Endothelial cell of umbilical vein (primary cell): ENCODE results near the gene UTS2B. TPM values are rescaled to one million over a fixed set of nuclear protein-coding genes. Genes with fewer than 3 reads are reported as not detected.

Source experiments
- BruUV-seq: library from RNA; stranded (reverse); fragments of 400-500 nt; replicated peaks from 2 replicates; lab custom pipeline; 2021; lab: Mats Ljungman, UMichigan
- CTCF ChIA-PET: fragments of 300-600, 350-600 bp; sonication (Branson Sonifier 250); formaldehyde crosslinking; loops from one replicate; lab custom pipeline; 2021; ENCODE audit warnings: antibody characterized with exemption, inconsistent platforms; lab: Charles Lee
- POLR2A ChIA-PET: fragments of 300-600, 350-600 bp; sonication (Branson Sonifier 250); formaldehyde crosslinking; loops from one replicate; lab custom pipeline; 2021; ENCODE audit warnings: antibody characterized with exemption, inconsistent platforms; lab: Charles Lee
- DNase-seq: peaks from one replicate; pipeline ENCODE4 v3.0.0-alpha.2; 2011; ENCODE audit warnings: low read depth, low spot score
- FAIRE-seq: peaks from 2 replicates; lab custom pipeline; 2011; peaks lifted over from hg19 to GRCh38; lab: Jason Lieb, UNC
- H2AFZ ChIP-seq: 2 replicates; pipeline ENCODE4 v1.6.0; 2012; ENCODE audit warnings: low read depth, low read length, control low read depth, inconsistent platforms
- H3K27ac ChIP-seq: 2 replicates; pipeline ENCODE4 v1.5.1; 2011; ENCODE audit warnings: low read depth, mild to moderate bottlenecking, control low read depth, low read length, moderate library complexity; ENCODE audit not compliant: insufficient read depth
- H3K27me3 ChIP-seq, 2 experiments: 2 replicates each; pipeline versions ENCODE4 v1.6.0 to v1.6.1; 2011; ENCODE audit warnings: low read length in 2 of 2, mixed read lengths in 1 of 2; ENCODE audit not compliant: control insufficient read depth in 2 of 2, insufficient read depth in 2 of 2
- H3K36me3 ChIP-seq, 2 experiments: 2 replicates in 1 of 2; 3 replicates in 1 of 2; pipeline ENCODE4 v1.5.1; 2011; ENCODE audit warnings: low read length in 2 of 2, mild to moderate bottlenecking in 1 of 2, moderate library complexity in 1 of 2; ENCODE audit not compliant: control insufficient read depth in 2 of 2, insufficient read depth in 2 of 2; ENCODE audit errors: extremely low read depth in 1 of 2
- H3K4me1 ChIP-seq: 3 replicates; pipeline ENCODE4 v1.5.1; 2011; ENCODE audit warnings: mild to moderate bottlenecking, low read length; ENCODE audit not compliant: control insufficient read depth, insufficient read depth; ENCODE audit errors: extremely low read depth
- H3K4me2 ChIP-seq: 2 replicates; pipeline ENCODE4 v1.6.1; 2011; ENCODE audit warnings: low read length, control low read depth, mixed read lengths; ENCODE audit not compliant: insufficient read depth
- H3K4me3 ChIP-seq, 3 experiments: fragments of 200-600 bp in 1 of 3; sonication (generic), shearing (Covaris generic) in 1 of 3; replicated peaks in 1 of 3; 2 replicates each; pipeline ENCODE4 v1.5.1; 2011 to 2016; ENCODE audit warnings: control low read depth in 3 of 3, low read length in 3 of 3, mild to moderate bottlenecking in 2 of 3, inconsistent platforms in 1 of 3, low read depth in 1 of 3, moderate library complexity in 1 of 3; ENCODE audit not compliant: insufficient read depth in 1 of 3
- H3K79me2 ChIP-seq: 2 replicates; pipeline ENCODE4 v1.6.0; 2012; ENCODE audit warnings: low read length, inconsistent platforms; ENCODE audit not compliant: control insufficient read depth, insufficient read depth
- H3K9ac ChIP-seq: replicated peaks from 2 replicates; pipeline ENCODE3; 2011; ENCODE audit warnings: low read length, control low read depth; ENCODE audit not compliant: insufficient read depth; ENCODE audit errors: extremely low read depth
- H3K9me1 ChIP-seq: replicated peaks from 3 replicates; pipeline ENCODE4 v1.6.0; 2011; ENCODE audit warnings: mild to moderate bottlenecking, low read length; ENCODE audit not compliant: control insufficient read depth, insufficient read depth; ENCODE audit errors: extremely low read depth
- H3K9me3 ChIP-seq: replicated peaks from 2 replicates; pipeline ENCODE4 v1.5.1; 2012; ENCODE audit warnings: low read length, inconsistent platforms; ENCODE audit not compliant: control insufficient read depth, insufficient read depth
- H4K20me1 ChIP-seq: replicated peaks from 2 replicates; pipeline ENCODE3; 2011; ENCODE audit warnings: mild to moderate bottlenecking, low read length; ENCODE audit not compliant: control insufficient read depth, insufficient read depth; ENCODE audit errors: extremely low read depth
- EZH2 ChIP-seq: IDR thresholded peaks from 2 replicates; pipeline ENCODE4 v1.6.1; 2012; ENCODE audit warnings: borderline replicate concordance, low read depth, mild to moderate bottlenecking, moderate library complexity, low read length, inconsistent platforms; ENCODE audit not compliant: severe bottlenecking
- FOS ChIP-seq: IDR thresholded peaks from 2 replicates; pipeline ENCODE4 v1.6.1; 2011; ENCODE audit warnings: mild to moderate bottlenecking, low read length, moderate library complexity, borderline replicate concordance; ENCODE audit not compliant: insufficient read depth
- GATA2 ChIP-seq: IDR thresholded peaks from 2 replicates; pipeline ENCODE4 v1.7.0; 2011; ENCODE audit warnings: low read depth, mild to moderate bottlenecking, moderate library complexity, mixed read lengths, low read length; ENCODE audit not compliant: insufficient read length, insufficient read depth
- JUN ChIP-seq: IDR thresholded peaks from 2 replicates; pipeline ENCODE4 v1.6.1; 2011; ENCODE audit warnings: borderline replicate concordance, low read depth; ENCODE audit not compliant: insufficient read length, insufficient read depth
- MYC ChIP-seq: IDR thresholded peaks from one replicate; pipeline ENCODE4 v1.6.1; 2011; ENCODE audit warnings: mild to moderate bottlenecking, low read depth, low read length
- POLR2A ChIP-seq: IDR thresholded peaks from 2 replicates; pipeline ENCODE4 v1.6.1; 2012; ENCODE audit warnings: low read depth, mild to moderate bottlenecking, control low read depth, low read length
- POLR2AphosphoS5 ChIP-seq: IDR thresholded peaks from 2 replicates; pipeline ENCODE4 v1.6.1; 2012; ENCODE audit warnings: low read depth, mild to moderate bottlenecking, control low read depth, low read length, moderate library complexity; ENCODE audit not compliant: insufficient read depth
- dilution Hi-C: fragments of 300-500 bp; cut with MboI; formaldehyde crosslinking; loops from one replicate; pipeline ENCODE4 v1.15.0; 2019; ENCODE audit warnings: low sequenced_read_pairs; ENCODE audit not compliant: extremely low pct_ligation_motif_present
- intact Hi-C: fragments of 100-400 bp; cut with micrococcal nuclease; formaldehyde crosslinking; loops from one replicate; pipeline ENCODE4 v1.10.0; 2022
- polyA plus RNA-seq, 4 experiments: library from polyadenylated mRNA; depleted of rRNA in 3 of 4; stranded (reverse) in 3 of 4; unstranded in 1 of 4; fragments of >200 nt; gene quantifications; 2 replicates each; pipeline versions ENCODE4 v1.2.1 to v1.2.3, GENCODE V29; 2011 to 2012; ENCODE audit warnings: missing spikeins in 1 of 4
- total RNA-seq: library from RNA; stranded (reverse); gene quantifications from 2 replicates; pipeline ENCODE4 v1.2.3, GENCODE V29; 2021
- TF ChIP-seq, protein P1 (sequence below): IDR thresholded peaks from 2 replicates; pipeline ENCODE4 v1.6.1; 2011; ENCODE audit not compliant: insufficient read depth, insufficient read length
- TF ChIP-seq, protein P2 (sequence below), 2 donors: IDR thresholded peaks; 1 replicate in 1 of 2; 2 replicates in 1 of 2; pipeline ENCODE4 v1.5.1; 2011; ENCODE audit warnings: low read length in 2 of 2, mild to moderate bottlenecking in 2 of 2, moderate library complexity in 2 of 2, control low read depth in 1 of 2, inconsistent platforms in 1 of 2, low read depth in 1 of 2; ENCODE audit not compliant: insufficient read depth in 1 of 2; ENCODE audit errors: extremely low read depth in 1 of 2

The UTS2B gene
- total and polyA plus RNA-seq, 2 donors (not counting 3 experiments of a cell fraction or from before 2014, with no cell fraction given) = 0.21 to 1.1 TPM

DNA sequence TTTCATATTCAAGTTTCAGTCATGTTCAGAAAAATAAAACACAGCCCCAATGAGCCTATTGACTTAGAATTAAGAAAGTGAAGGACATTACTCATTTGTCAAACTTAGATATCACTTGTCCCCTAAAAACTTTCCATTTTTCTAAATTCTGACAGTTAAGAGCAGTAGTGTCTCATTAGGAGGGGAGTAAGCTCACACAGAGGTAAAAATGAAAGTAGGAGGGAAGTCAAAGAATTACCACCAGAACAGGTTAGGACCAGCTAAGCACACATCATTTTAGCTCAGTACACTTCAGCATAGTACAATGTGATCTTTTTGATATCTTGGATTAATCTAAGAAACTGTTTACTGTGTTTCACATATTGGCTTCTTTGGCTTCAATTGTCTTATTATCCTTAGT, 67.0 kb downstream of the UTS2B start:
- no peaks in the 10 kb centered on the region for H3K27me3 ChIP-seq
- no peak overlapping the region for H3K27ac ChIP-seq
- TF ChIP-seq, protein P1, sequence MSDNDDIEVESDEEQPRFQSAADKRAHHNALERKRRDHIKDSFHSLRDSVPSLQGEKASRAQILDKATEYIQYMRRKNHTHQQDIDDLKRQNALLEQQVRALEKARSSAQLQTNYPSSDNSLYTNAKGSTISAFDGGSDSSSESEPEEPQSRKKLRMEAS = no peak
- TF ChIP-seq POLR2AphosphoS5 = no peak
- TF ChIP-seq GATA2 = no peak
- no peak for TF ChIP-seq MYC
- TF ChIP-seq, protein P2, sequence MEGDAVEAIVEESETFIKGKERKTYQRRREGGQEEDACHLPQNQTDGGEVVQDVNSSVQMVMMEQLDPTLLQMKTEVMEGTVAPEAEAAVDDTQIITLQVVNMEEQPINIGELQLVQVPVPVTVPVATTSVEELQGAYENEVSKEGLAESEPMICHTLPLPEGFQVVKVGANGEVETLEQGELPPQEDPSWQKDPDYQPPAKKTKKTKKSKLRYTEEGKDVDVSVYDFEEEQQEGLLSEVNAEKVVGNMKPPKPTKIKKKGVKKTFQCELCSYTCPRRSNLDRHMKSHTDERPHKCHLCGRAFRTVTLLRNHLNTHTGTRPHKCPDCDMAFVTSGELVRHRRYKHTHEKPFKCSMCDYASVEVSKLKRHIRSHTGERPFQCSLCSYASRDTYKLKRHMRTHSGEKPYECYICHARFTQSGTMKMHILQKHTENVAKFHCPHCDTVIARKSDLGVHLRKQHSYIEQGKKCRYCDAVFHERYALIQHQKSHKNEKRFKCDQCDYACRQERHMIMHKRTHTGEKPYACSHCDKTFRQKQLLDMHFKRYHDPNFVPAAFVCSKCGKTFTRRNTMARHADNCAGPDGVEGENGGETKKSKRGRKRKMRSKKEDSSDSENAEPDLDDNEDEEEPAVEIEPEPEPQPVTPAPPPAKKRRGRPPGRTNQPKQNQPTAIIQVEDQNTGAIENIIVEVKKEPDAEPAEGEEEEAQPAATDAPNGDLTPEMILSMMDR (IDR thresholded peaks at IDR 0.05; ENCODE audit: extremely low read depth in 1 of 2, insufficient read depth in 1 of 2, low read depth in 1 of 2, low read length in 2 of 2) = no peak
- TF ChIP-seq POLR2A = no peak
- TF ChIP-seq JUN = no peak
- no peak for TF ChIP-seq EZH2
- no peak for TF ChIP-seq FOS
- no peaks in the 10 kb centered on the region for H3K9me1 ChIP-seq
- no peaks in the 10 kb centered on the region for H3K79me2 ChIP-seq
- H3K4me1 ChIP-seq = no peaks in the 10 kb centered on the region
- H4K20me1 ChIP-seq = no peaks in the 10 kb centered on the region
- no peak for DNase-seq
- FAIRE-seq = no peak
- dilution Hi-C loops (no loop called here), intact Hi-C loops (no loop called here)
- H3K36me3 ChIP-seq = no peaks in the 10 kb centered on the region
- ChIA-PET POLR2A (no interaction called here), CTCF (interaction anchor here (0.8 to 1.2 kb wide), 2 partner anchors 51 to 127 kb away, joined by 3 read pairs; no protein-coding TSS in a partner anchor)
- BruUV-seq = no TSS peak
- no peak overlapping the region for H3K9ac ChIP-seq
- peak overlapping the region; percentile 39 for H2AFZ ChIP-seq
- no peaks in the 10 kb centered on the region for H3K9me3 ChIP-seq
- H3K4me3 ChIP-seq = no peak overlapping the region
- H3K4me2 ChIP-seq = no peak overlapping the region
